HG03060 (cell line): ENCODE data around the gene THSD8.
"Not testable (repeated sequence)": the region's sequence is repeated elsewhere in the genome, so short reads cannot be mapped to it uniquely, and the experiment has no call there.

Source experiments
- ATAC-seq: cut with Tn5 transposase; IDR thresholded peaks from one replicate; pipeline ENCODE4 v1.9.1; 2021; ENCODE audit warnings: low read depth, moderate number of reproducible peaks; ENCODE audit not compliant: unreplicated experiment

THSD8 gene

DNA sequence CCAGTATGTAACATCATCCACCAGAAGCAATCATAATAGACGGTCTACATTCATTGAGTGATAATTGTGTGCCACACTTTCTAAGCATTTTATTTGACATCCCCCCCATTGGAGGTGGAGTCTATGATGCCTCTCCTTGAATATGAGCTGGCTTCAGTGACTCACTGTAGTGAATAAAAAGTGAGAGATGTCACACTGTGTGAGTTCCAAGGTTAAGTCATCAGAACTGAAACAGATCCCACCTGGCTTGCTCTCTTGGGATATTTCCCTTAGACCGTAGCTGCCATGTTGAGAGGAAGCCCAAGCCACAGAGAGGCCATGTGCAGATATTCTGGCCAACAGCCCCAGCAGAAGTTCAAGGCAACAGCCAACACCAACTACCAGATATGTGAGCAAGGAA, 19.9 kb downstream of the THSD8 start:
- ATAC-seq: no peak

DNA sequence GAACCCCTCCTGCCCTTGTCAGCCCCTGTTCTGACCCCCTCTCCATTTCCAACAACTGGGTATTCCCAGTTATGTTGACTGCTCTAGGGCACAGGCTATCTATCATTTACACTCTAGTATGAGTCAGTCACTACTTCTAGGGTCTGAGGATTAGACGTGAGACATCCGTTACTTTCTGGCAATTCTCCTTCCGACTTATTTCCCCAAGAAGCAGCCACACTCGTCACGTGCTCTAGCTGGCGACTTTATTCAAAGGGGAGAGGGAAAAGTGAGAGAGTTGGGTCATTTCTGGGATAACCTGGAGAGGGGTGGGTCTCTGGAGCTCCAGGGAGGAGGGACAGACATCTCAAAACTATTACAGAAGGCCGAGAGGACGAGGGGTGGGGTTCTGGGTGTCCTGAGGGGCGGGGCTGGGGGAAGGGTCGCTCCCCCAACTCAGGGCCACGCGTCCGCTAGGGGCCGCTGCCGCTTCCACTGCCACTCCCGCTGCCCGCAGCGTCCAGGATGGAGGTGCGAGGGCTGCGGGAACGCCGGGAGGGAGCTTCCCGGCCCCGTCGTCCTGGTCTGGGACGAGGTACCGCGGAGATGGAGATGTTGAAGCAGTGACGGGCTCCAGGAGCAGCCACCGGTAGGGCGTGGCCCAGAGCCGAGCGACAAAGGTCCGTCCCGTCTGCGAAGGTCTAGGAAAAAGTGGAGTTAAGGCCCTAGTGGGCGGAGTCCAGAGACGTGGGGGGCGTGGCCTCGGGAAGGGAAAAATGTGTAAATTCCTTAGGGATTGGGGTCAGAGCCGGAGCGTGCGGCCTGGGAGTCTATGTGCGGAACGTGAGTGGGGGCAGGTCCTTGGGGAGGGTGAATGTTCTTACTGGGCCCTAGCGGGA, 23.6 kb downstream of the THSD8 start:
- no peak for ATAC-seq

- no peak for ATAC-seq
Observed at GRCh38 chr19:12828494-12828893, 26.6 kb downstream of the THSD8 start.

DNA sequence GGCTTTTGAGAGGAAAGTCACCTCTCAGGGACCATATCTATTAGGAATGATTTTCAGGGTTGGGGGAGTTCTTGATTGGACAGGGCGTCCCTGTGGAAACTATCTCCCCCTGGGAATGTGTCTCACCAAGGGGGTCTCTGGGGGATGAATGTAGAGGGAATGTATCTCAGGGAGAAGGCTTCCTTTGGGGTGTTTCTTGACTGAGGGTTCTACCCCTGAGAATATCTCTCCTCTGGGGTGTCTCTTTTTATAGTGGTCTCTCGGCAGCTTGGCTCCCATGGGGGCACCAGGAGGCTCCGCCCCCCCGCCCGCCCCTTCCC, 31.5 kb downstream of the THSD8 start:
- ATAC-seq: no peak

DNA sequence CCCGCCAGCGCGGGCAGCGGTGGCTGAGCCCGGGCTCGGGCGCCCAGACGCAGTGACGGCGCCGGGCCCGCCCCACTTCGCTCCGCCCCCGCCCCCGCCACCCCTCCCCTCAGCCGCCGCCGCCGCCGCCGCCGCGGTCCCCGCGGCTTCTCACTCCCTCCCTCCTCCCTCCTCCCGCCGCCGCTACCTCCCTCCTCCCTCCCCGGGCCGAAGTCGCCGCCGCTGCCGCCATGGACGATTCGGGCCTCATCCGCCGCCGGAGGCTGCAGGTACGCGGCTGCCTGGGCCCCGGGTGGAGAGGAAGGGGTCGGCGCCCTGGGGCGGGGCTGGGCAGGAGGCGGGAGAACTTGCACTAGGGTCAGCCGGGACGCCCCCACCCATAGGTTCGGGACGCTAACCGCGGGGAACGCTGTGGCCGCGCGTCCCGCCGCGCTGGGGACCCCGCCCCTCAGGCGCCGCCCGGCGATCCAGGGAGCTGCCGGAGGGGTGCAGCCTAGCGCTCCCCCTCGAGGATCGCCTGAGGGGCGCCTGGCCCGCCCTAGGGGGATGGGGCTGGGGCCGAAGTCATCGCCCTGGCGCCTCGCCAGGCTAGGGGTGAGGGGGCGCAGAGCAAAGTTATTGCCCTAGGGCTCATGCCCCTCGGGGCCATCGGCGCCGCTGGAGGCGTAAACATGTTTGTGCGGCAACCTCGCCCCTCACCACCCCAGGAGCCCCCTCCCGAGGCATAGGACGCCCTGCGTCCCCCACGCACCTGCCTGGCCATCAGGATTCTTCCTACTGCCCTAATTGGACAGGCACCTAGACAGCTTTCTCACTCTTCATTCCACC, 32.1 kb downstream of the THSD8 start:
- ATAC-seq: no peak

GRCh38 chr19:12834566-12834943, 32.7 kb downstream of the THSD8 start, which contains the start of gene RTBDN:
Gene RTBDN, minus strand, starts transcription at chr19:12834579. Its CDS starts 4,600 bp downstream, at chr19:12829979.
- no peak for ATAC-seq

GRCh38 chr19:12834976-12835757, 33.3 kb downstream of the THSD8 start:
- no peak for ATAC-seq

DNA sequence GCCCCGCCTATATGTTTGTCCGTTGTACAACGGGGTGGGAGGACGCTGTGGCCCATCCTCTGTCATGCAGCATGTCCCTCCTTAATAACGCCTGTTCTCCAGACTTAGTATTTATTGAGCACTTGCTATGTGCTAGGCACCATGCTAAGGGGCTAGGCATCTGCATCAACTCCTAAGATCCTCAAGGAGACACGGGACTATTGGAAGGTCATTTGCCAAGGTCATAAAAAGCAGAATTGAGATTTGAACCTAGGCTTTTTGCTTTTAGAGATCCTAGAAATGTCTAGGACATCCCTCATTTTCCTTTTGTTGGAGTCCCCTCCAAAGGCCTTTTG, 34.6 kb downstream of the THSD8 start:
- ATAC-seq: no peak

DNA sequence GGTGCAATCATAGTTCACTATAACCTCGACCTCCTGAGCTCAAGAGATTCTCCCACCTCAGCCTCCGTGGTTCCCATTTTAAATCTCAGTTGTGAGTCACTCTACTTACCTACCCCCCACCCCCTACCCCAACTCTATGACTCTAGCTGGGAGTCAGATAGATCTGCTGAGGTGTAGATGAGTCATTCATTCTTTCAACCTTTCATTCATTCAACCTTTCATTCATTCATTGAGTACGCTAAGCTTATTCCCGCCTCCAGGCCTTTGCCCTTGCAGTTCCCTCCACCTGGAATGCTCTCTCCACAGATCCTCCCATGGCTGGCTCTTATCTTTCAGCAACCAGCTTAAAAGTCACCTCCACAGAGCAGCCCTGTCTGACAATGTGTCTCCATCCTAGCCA, 35.4 kb downstream of the THSD8 start:
- ATAC-seq: no peak

DNA sequence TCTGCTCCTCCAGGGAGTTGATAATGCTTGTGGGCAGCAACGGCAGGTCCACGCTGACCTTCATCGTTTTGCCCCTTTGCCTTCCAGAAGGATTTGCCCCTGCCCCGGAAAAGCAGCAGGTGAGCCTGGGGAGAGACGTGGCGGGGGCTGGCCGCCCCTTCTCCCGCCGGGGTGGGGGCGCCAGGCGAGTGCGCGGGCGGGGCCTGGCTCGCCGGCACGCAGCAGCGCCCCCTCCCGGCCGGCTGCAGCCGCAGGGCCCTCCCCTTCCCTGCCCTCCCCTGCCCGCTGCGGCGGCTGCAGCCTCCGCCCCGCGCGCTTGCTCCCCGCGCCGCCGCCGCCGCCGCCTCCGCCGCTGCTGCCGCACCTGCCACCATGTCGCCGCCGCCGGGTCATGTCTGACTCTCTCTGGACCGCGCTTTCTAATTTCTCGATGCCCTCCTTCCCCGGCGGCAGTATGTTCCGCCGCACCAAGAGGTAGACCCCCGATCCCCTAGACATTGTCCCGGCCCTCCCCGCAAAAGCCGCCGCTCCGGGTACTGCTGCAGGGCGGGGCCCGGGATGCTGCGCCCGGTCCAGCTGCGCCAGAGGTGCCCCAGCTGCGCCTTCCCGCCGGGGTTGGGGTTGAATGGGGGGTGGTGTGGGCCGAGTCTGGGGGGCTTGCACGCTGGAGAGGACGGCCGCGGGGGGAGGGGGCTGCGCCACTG, 36.5 kb downstream of the THSD8 start, which contains the start of gene MAST1:
TSS of gene MAST1 (plus strand) at position 334 of the 704 bp plus-strand sequence. CDS start at position 392, 58 bp downstream.
- ATAC-seq: no peak

- ATAC-seq: no peak
Observed at GRCh38 chr19:12838886-12839756, 37.3 kb downstream of the THSD8 start.

DNA sequence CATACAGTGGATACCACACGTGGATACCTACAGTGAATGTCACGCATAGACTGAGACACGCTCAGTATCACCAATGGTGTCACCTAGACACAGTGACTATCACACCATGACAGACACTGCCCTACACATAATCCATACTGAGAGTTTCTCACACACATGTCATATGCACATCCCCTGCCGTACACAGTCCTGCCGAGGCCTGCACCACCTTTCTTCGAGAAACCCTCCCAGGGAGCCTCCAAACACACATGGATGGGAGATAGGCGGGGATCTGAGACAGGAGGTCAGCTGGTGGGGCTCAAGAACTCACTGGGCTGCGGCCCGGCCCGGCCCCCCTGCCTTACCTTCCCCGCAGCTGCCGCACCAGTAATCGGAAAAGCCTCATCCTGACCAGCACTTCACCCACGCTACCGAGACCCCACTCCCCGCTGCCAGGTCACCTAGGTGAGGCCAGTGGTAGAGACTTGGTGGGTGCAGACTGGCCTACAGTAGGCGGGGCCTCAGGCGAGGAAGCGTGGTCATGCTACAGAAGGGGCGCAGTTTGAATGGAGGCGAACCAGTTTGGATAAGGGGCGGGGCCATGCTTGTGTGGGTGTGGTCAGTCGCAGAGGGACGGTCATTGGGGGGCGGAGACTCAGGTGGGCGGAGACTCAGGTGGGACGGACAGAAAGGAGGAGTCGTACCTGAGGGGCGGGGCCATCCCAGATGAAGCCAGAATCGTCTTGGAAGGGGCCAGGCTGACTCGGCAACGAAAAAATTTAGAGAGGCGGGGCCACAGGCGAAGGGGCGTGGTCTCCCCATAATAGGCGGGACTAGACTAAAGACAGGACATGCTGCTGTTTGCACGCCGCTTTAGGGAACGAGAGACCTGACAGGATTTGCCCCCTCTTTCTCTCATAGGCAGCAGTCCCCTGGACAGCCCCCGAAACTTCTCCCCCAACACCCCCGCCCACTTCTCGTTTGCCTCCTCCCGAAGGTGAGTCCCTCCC, 38.5 kb downstream of the THSD8 start:
- ATAC-seq: no peak

DNA sequence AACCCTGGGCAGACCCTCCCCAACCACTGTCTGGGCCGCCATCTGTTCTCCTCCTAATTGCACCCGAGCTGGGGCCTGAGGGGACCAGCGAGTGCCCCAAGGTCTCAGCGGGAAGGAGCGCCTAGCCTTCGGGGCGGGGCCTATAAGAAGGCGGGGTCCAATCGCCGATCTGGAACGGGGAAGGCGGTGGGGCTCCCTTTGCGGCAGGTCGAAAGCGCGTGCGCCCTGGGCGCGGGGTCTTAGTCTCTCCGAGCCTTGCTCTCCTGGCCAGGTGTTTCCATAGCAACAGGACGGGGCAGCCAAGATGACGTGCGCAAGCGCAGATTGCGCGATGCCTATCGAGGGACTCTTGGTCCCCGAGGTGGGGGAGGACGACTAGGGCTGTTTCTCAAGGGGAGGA, 39.2 kb downstream of the THSD8 start:
- no peak for ATAC-seq

DNA sequence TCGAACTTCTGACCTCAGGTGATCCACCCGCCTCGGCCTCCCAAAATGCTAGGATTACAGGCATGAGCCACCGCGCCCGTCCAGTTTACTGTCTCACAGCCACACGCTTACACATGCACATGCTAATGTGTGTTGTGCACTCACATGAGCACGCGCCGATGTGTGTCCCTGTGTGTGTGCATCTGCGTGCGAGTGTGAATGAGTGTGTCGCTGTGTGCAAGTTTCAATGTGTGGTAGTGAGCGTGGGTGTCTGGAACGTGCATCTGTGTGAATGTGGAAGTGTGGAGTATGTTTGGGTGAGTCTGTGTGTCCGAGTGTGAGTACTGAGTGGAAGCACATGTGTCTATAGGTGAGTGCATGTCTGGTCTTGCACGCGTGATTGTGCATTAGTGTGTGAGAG, 40.6 kb downstream of the THSD8 start:
- no peak for ATAC-seq

DNA sequence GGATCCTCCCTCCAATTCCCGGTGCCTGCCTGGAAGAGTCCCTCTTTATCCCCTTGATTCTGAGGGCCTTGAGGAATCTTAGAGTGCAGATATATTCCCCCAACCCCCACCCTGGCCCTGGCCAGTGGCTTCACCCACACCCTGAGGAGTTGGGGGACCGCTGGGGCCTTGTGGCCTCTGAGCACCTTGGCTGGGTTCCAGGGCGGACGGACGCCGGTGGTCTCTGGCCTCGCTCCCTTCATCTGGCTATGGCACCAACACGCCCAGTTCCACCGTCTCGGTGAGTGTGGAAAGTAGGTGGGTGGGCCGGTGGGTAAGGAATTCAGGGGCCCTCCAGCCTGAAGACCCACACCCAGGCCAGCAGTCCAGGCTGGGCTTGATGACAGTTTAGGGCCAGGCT, 41.5 kb downstream of the THSD8 start:
- no peak for ATAC-seq

DNA sequence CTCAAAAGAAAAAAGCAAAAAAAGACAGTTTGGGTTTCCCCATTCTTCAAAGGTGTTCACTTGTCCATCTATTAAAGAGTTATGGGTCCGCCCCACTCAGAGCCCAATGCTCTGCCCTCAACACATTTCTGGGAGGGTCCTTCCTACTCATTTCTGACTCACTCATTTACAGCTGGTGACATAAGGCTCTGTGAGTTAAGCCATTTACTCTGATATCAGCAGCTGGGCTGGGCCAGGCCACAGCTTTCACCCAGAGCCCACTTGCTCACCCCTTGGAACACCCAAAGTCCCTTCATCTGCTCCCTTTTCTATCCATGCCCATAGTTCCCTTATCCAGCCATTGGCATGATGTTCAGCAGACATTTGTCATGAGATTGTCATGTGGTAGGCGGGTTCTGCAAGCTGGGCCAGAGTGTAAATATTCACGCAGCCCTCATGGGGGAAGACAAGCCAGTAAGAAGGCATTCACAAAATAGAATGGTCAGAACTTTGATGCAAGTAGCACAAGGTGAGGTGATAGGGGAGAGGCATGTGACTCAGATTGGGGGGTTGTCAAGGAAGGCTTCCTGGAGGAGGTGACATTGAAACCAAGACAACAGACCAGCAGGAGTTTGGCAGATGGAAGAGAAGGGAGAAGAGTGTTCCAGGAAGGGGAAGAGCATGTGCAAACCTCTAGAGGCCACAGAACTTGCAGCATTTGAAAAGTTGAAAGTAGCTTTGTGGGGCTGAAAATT, 42.3 kb downstream of the THSD8 start:
- ATAC-seq: no peak

GRCh38 chr19:12846613-12847012, 44.7 kb downstream of the THSD8 start:
- ATAC-seq: not testable (repeated sequence)
